H54 (cell line): ENCODE measurements around the gene GAGE12D.
"Not testable (repeated sequence)": the region's sequence is repeated elsewhere in the genome, so short reads cannot be mapped to it uniquely, and the experiment has no call there.

Experiments
- DNase-seq: peaks from one replicate; pipeline ENCODE4 v3.0.0; 2011; ENCODE audit warnings: low spot score, mixed read lengths; ENCODE audit not compliant: insufficient read length
- FAIRE-seq: peaks from 3 replicates; lab custom pipeline; 2011; peaks lifted over from hg19 to GRCh38; lab: Jason Lieb, UNC

Gene GAGE12D, protein sequence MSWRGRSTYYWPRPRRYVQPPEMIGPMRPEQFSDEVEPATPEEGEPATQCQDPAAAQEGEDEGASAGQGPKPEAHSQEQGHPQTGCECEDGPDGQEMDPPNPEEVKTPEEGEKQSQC

DNA sequence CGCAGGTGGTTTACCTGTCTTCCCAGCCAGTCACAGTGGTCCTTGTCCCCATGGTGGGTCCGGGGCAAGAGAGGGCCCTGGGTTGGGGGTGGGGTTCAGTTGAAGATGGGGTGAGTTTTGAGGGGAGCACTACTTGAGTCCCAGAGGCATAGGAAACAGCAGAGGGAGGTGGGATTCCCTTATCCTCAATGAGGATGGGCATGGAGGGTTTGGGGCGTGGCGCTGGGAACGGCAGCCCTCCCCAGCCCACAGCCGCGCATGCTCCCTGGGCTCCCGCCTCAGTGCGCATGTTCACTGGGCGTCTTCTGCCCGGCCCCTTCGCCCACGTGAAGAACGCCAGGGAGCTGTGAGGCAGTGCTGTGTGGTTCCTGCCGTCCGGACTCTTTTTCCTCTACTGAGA is at the start of gene GAGE12D:
TSS of gene GAGE12D (plus strand) at position 301 of the 400 bp plus-strand sequence. CDS start 1,155 bp downstream, outside the sequence.
- not testable (repeated sequence) for FAIRE-seq, DNase-seq

DNA sequence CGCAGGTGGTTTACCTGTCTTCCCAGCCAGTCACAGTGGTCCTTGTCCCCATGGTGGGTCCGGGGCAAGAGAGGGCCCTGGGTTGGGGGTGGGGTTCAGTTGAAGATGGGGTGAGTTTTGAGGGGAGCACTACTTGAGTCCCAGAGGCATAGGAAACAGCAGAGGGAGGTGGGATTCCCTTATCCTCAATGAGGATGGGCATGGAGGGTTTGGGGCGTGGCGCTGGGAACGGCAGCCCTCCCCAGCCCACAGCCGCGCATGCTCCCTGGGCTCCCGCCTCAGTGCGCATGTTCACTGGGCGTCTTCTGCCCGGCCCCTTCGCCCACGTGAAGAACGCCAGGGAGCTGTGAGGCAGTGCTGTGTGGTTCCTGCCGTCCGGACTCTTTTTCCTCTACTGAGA is 9.7 kb upstream of the GAGE12D start, which contains the start of gene GAGE12C:
TSS of gene GAGE12C (plus strand) at position 301 of the 400 bp plus-strand sequence. CDS start 1,155 bp downstream, outside the sequence.
- not testable (repeated sequence) for DNase-seq, FAIRE-seq

DNA sequence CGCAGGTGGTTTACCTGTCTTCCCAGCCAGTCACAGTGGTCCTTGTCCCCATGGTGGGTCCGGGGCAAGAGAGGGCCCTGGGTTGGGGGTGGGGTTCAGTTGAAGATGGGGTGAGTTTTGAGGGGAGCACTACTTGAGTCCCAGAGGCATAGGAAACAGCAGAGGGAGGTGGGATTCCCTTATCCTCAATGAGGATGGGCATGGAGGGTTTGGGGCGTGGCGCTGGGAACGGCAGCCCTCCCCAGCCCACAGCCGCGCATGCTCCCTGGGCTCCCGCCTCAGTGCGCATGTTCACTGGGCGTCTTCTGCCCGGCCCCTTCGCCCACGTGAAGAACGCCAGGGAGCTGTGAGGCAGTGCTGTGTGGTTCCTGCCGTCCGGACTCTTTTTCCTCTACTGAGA is 9.5 kb downstream of the GAGE12D start, which contains the start of gene GAGE12E:
TSS of gene GAGE12E (plus strand) at position 301 of the 400 bp plus-strand sequence. CDS start 1,155 bp downstream, outside the sequence.
- not testable (repeated sequence) for DNase-seq, FAIRE-seq

DNA sequence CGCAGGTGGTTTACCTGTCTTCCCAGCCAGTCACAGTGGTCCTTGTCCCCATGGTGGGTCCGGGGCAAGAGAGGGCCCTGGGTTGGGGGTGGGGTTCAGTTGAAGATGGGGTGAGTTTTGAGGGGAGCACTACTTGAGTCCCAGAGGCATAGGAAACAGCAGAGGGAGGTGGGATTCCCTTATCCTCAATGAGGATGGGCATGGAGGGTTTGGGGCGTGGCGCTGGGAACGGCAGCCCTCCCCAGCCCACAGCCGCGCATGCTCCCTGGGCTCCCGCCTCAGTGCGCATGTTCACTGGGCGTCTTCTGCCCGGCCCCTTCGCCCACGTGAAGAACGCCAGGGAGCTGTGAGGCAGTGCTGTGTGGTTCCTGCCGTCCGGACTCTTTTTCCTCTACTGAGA is 19.0 kb downstream of the GAGE12D start, which contains the start of gene GAGE12F:
TSS of gene GAGE12F (plus strand) at position 301 of the 400 bp plus-strand sequence. CDS start 1,155 bp downstream, outside the sequence.
- not testable (repeated sequence) for DNase-seq, FAIRE-seq

DNA sequence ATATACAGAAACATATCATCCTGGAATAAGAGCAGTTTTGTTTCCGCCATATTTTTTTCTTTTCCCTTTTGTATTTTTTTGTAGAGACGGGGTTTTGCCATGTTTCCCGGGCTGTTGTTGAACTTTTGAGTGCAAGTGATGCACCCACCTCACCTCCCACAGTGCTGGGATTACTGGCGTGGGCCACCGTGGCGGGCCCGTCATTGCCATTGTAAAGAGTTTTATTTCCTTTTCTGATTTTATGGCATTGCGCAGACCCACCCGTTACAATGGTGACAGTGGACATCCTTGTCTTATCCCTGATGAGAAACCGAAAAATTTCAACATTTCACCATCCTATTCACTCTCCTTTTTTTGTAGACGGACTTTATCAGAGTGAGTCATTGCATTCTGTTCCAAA is 27.2 kb downstream of the GAGE12D start:
- not testable (repeated sequence) for FAIRE-seq, DNase-seq

DNA sequence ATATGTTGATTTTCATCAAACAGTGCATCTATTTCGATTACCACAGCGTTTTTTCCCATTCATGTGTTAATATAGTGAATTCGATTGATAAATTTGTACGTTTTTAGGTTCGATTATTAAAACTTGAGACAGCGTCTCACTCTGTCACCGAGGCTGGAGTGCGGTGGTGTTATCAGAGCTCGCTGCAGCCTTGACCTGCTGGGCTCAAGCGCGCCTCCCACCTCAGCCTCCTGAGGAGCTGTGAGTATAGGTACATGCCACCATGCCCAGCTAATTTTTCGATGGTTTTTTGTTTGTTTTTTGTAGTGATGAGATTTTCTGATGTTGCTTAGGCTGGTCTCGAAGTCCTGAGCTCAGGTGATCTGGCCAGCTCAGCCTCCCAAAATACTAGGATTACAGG is 27.6 kb downstream of the GAGE12D start:
- FAIRE-seq, DNase-seq: not testable (repeated sequence)

DNA sequence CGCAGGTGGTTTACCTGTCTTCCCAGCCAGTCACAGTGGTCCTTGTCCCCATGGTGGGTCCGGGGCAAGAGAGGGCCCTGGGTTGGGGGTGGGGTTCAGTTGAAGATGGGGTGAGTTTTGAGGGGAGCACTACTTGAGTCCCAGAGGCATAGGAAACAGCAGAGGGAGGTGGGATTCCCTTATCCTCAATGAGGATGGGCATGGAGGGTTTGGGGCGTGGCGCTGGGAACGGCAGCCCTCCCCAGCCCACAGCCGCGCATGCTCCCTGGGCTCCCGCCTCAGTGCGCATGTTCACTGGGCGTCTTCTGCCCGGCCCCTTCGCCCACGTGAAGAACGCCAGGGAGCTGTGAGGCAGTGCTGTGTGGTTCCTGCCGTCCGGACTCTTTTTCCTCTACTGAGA is 28.6 kb downstream of the GAGE12D start, which contains the start of gene GAGE12G:
TSS of gene GAGE12G (plus strand) at position 301 of the 400 bp plus-strand sequence. CDS start 1,155 bp downstream, outside the sequence.
- not testable (repeated sequence) for FAIRE-seq, DNase-seq

DNA sequence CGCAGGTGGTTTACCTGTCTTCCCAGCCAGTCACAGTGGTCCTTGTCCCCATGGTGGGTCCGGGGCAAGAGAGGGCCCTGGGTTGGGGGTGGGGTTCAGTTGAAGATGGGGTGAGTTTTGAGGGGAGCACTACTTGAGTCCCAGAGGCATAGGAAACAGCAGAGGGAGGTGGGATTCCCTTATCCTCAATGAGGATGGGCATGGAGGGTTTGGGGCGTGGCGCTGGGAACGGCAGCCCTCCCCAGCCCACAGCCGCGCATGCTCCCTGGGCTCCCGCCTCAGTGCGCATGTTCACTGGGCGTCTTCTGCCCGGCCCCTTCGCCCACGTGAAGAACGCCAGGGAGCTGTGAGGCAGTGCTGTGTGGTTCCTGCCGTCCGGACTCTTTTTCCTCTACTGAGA is 38.1 kb downstream of the GAGE12D start, which contains the start of gene GAGE12H:
TSS of gene GAGE12H (plus strand) at position 301 of the 400 bp plus-strand sequence. CDS start 1,155 bp downstream, outside the sequence.
- FAIRE-seq, result not testable (repeated sequence)

DNA sequence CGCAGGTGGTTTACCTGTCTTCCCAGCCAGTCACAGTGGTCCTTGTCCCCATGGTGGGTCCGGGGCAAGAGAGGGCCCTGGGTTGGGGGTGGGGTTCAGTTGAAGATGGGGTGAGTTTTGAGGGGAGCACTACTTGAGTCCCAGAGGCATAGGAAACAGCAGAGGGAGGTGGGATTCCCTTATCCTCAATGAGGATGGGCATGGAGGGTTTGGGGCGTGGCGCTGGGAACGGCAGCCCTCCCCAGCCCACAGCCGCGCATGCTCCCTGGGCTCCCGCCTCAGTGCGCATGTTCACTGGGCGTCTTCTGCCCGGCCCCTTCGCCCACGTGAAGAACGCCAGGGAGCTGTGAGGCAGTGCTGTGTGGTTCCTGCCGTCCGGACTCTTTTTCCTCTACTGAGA is 47.7 kb downstream of the GAGE12D start, which contains the start of gene GAGE2A:
TSS of gene GAGE2A (plus strand) at position 301 of the 400 bp plus-strand sequence. CDS start 1,155 bp downstream, outside the sequence.
- not testable (repeated sequence) for FAIRE-seq, DNase-seq

More for the DNA sequence above, 38.1 kb downstream of the GAGE12D start, which contains the start of gene GAGE12H:
- not testable (repeated sequence) for DNase-seq

DNA sequence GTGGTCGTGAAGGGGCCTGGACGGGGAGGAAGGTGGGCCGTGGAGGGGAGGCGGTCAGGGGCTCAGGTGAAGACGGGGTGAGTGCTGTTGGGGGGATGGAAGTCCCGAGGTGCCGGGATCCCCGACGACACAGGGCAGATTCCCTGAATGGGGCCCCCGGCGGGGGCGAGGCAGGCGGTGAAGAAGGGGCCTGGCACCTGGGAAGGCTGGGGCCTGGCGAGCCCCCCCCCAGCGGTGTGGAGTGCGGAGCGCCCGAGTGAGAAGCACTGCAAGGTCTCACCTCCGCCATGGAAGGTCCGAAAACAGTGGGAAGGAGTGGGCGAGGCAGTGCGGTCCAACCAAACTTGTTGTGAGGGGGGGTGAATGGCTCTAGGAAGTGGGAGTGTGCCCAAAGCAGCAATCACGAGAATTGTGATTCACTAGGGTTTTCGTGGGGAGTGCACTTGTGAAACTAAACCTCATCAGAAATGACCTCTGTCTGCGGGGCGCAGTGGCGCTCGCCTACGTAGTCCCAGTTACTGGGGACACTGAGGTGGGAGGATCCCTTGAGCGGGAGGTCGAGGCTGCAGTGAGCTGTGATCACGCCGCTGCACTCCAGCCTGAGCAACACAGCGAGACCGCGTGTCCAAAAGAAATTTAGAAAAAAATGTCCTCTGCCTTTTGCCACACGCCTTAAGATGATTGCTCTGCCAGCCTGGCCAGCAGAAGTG is 48.4 kb downstream of the GAGE12D start:
- FAIRE-seq, DNase-seq: not testable (repeated sequence)

DNA sequence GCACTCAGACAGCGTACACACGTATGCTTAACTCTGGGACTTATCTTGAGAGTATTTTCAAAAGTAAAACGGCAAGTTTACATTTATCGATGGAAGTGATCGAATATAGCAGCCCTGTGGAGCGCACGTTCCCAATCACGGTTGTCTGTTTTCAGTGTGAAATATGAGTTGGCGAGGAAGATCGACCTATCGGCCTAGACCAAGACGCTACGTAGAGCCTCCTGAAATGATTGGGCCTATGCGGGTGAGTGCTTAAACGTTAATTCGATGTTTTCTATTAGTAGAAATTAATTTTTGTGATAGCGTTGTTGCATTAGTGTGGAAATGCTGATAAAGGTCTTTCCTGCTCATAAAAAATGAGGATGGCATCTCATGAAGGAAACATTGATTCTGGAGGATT is 49.0 kb downstream of the GAGE12D start:
- not testable (repeated sequence) for DNase-seq, FAIRE-seq
